K562 (cell line): Measurements from ENCODE around the gene RYR3. TPM values are rescaled to one million over a fixed set of nuclear protein-coding genes. Genes with fewer than 3 reads are reported as not detected.

ENCODE experiments used
- ATAC-seq: fragments of 200-7000 bp; cut with Tn5 transposase; 3 replicates; pipeline ENCODE4 v1.9.1; 2020; ENCODE audit warnings: moderate library complexity
- BruUV-seq: library from RNA; stranded (reverse); fragments of 400-500 nt; replicated peaks from 2 replicates; lab custom pipeline; 2021; lab: Mats Ljungman, UMichigan
- CTCF ChIA-PET: fragments of 300-600 bp; formaldehyde crosslinking; extraction: SDS; loops from one replicate; lab custom pipeline; 2021; ENCODE audit warnings: low intra/inter-chr PET ratio; lab: Yijun Ruan, JAX
- POLR2A ChIA-PET: fragments of 300-600, 350-650 bp; sonication (Branson Sonifier 250); formaldehyde crosslinking; extraction: SDS; loops from one replicate; lab custom pipeline; 2021; ENCODE audit warnings: antibody characterized with exemption, inconsistent platforms; lab: Yijun Ruan, JAX
- DNase-seq, 4 experiments: peaks; one replicate each; pipeline versions ENCODE4 v3.0.0 to v3.0.0-alpha.2; 2011 to 2018; ENCODE audit warnings: low spot score in 3 of 4, mixed read lengths in 3 of 4; ENCODE audit errors: extremely low read depth in 1 of 4
- FAIRE-seq: peaks from 2 replicates; lab custom pipeline; 2011; peaks lifted over from hg19 to GRCh38; lab: Jason Lieb, UNC
- H2AFZ ChIP-seq: 2 replicates; pipeline ENCODE4 v1.6.0; 2011; ENCODE audit warnings: low read depth, low read length, control low read depth, inconsistent platforms
- H3K27ac ChIP-seq: fragments of 200-600 bp; 3 replicates; pipeline ENCODE4 v1.8.0; 2011; ENCODE audit warnings: low read depth, mild to moderate bottlenecking, control low read depth, inconsistent platforms, low read length, moderate library complexity, mixed read lengths; ENCODE audit errors: extremely low read depth
- H3K27me3 ChIP-seq, 2 experiments: fragments of 300-600 bp in 1 of 2; 2 replicates in 1 of 2; 3 replicates in 1 of 2; pipeline versions ENCODE4 v1.6.0 to v1.8.0; 2011; ENCODE audit warnings: inconsistent platforms in 2 of 2, low read length in 2 of 2, mild to moderate bottlenecking in 1 of 2, mixed read lengths in 1 of 2, moderate library complexity in 1 of 2; ENCODE audit not compliant: control insufficient read depth in 2 of 2, insufficient read depth in 2 of 2
- H3K36me3 ChIP-seq: fragments of 300-600 bp; 3 replicates; pipeline ENCODE4 v1.8.0; 2011; ENCODE audit warnings: mild to moderate bottlenecking, low read length, inconsistent platforms; ENCODE audit not compliant: control insufficient read depth, insufficient read depth
- H3K4me1 ChIP-seq, 2 experiments: fragments of 200-600 bp in 1 of 2; replicated peaks in 1 of 2; 2 replicates in 1 of 2; 3 replicates in 1 of 2; pipeline versions ENCODE4 v1.5.1 to v1.8.0; 2011; ENCODE audit warnings: inconsistent platforms in 2 of 2, low read length in 2 of 2, mild to moderate bottlenecking in 1 of 2, mixed read lengths in 1 of 2, moderate library complexity in 1 of 2; ENCODE audit not compliant: control insufficient read depth in 2 of 2, insufficient read depth in 2 of 2
- H3K4me2 ChIP-seq: 2 replicates; pipeline ENCODE4 v1.6.1; 2011; ENCODE audit warnings: low read length, control low read depth, inconsistent platforms, mixed read lengths; ENCODE audit not compliant: insufficient read depth
- H3K4me3 ChIP-seq: fragments of 200-600 bp; sonication (generic), shearing (Covaris generic); 2 replicates; pipeline ENCODE4 v1.5.1; 2016; ENCODE audit warnings: control low read depth, inconsistent platforms
- H3K79me2 ChIP-seq: fragments of 200-600 bp; 3 replicates; pipeline ENCODE4 v1.8.0; 2011; ENCODE audit warnings: low read length, inconsistent platforms; ENCODE audit not compliant: control insufficient read depth, insufficient read depth
- H3K9ac ChIP-seq, 2 experiments: 2 replicates each; pipeline versions ENCODE4 v1.6.0 to v1.6.1; 2011; ENCODE audit warnings: low read depth in 2 of 2, low read length in 2 of 2, control low read depth in 1 of 2, inconsistent platforms in 1 of 2, mild to moderate bottlenecking in 1 of 2, mixed read lengths in 1 of 2; ENCODE audit not compliant: insufficient read depth in 1 of 2
- H3K9me1 ChIP-seq: one replicate; pipeline ENCODE4 v1.6.0; 2011; ENCODE audit warnings: inconsistent platforms, mild to moderate bottlenecking, low read length, moderate library complexity; ENCODE audit not compliant: control insufficient read depth, insufficient read depth
- H3K9me3 ChIP-seq: replicated peaks from 2 replicates; pipeline ENCODE4 v1.5.1; 2011; ENCODE audit warnings: low read depth, low read length, inconsistent platforms; ENCODE audit not compliant: control insufficient read depth, insufficient read depth
- H4K20me1 ChIP-seq: replicated peaks from 2 replicates; pipeline ENCODE4 v1.6.1; 2011; ENCODE audit warnings: low read length, inconsistent platforms, mixed read lengths; ENCODE audit not compliant: control insufficient read depth, insufficient read depth
- C11orf30 ChIP-seq: fragments of 450-650 bp; IDR thresholded peaks from 2 replicates; pipeline ENCODE4 v1.6.1; 2016; ENCODE audit warnings: low read depth, mild to moderate bottlenecking
- E2F8 ChIP-seq: fragments of 450-650 bp; IDR thresholded peaks from 2 replicates; pipeline ENCODE4 v1.7.1; 2018; ENCODE audit warnings: mild to moderate bottlenecking, low read depth; ENCODE audit not compliant: partially characterized antibody
- FOSL1 ChIP-seq: fragments of 200-800 bp; sonication (Bioruptor generic); conservative IDR thresholded peaks from 2 replicates; pipeline ENCODE4 v1.6.1; 2016; ENCODE audit warnings: missing genetic modification characterization, missing compliant biosample characterization
- PCBP2 ChIP-seq: fragments of 200-400 bp; formaldehyde crosslinking; IDR thresholded peaks from 2 replicates; pipeline ENCODE4 v1.6.1; 2018; ENCODE audit warnings: low read length, low read depth, mild to moderate bottlenecking, moderate library complexity; ENCODE audit not compliant: poor library complexity, severe bottlenecking
- RBM25 ChIP-seq: fragments of 200-400 bp; formaldehyde crosslinking; IDR thresholded peaks from 2 replicates; pipeline ENCODE4 v1.6.1; 2018; ENCODE audit warnings: low read length, low read depth, moderate library complexity; ENCODE audit not compliant: severe bottlenecking
- SRF ChIP-seq, 2 experiments: fragments of 250-450, 450-650 bp in 1 of 2; sonication (Bioruptor Pico) in 1 of 2; sonication (generic) in 1 of 2; formaldehyde crosslinking; IDR thresholded peaks; 2 replicates each; pipeline versions ENCODE4 v1.5.0 to v1.5.1; 2020 to 2022; ENCODE audit warnings: mild to moderate bottlenecking in 1 of 2, missing genetic modification reagents in 1 of 2
- ZNF431 ChIP-seq: sonication (generic); formaldehyde crosslinking; IDR thresholded peaks from 2 replicates; pipeline ENCODE4 v1.8.0; 2022; ENCODE audit warnings: mild to moderate bottlenecking, missing genetic modification reagents
- WGBS: fragments of 100-300 bp; shearing (Covaris generic); methylation state at CpG from one replicate; pipeline ENCODE4 v1.1.6; 2016; ENCODE audit warnings: low coverage, mixed read lengths; ENCODE audit not compliant: insufficient coverage; ENCODE audit errors: missing lambda C conversion rate; 5-methylcytosine and 5-hydroxymethylcytosine counted together
- in situ Hi-C: fragments of 300-500 bp; cut with MboI; formaldehyde crosslinking; loops from 4 replicates; pipeline ENCODE4 v1.15.0; 2018; ENCODE audit warnings: inconsistent platforms, mixed read lengths
- intact Hi-C: fragments of 100-400 bp; cut with micrococcal nuclease; formaldehyde crosslinking; loops from 2 replicates; pipeline ENCODE4 v1.14.2; 2022
- polyA plus RNA-seq, 8 experiments: library from polyadenylated mRNA; depleted of rRNA in 4 of 8; stranded (reverse) in 5 of 8; unstranded in 3 of 8; fragments of >200 nt; fragmentation: Nextera tagmentation in 2 of 8; fragmentation: Illumina TruSeq in 1 of 8; extraction: Ambion mirVana in 2 of 8; extraction: Trizol in 1 of 8; gene quantifications; 2 replicates each; pipeline versions ENCODE4 v1.2.1 to v1.2.3, GENCODE V29; 2011 to 2014; ENCODE audit warnings: inconsistent platforms in 1 of 8, missing spikeins in 1 of 8
- total RNA-seq, 7 experiments: library from RNA; depleted of rRNA in 6 of 7; stranded (reverse); fragments of >200 nt in 6 of 7; fragmentation: Illumina TruSeq in 2 of 7; extraction: Trizol in 2 of 7; gene quantifications; 2 replicates each; pipeline versions ENCODE4 v1.2.1 to v1.2.3, GENCODE V29; 2011 to 2021; ENCODE audit warnings: low replicate concordance in 1 of 7

RYR3 gene
- total and polyA plus RNA-seq, 9 of the 15 experiments (the other 6 are each of a cell fraction or from before 2014, with no cell fraction given) = 0.04 TPM; not detected in 8

- H3K4me1 ChIP-seq = no peaks in the 10 kb centered on the region
- no peak overlapping the region for H3K4me2 ChIP-seq
- BruUV-seq = no TSS peak
- no peak overlapping the region for H3K4me3 ChIP-seq
- FAIRE-seq (no peak), DNase-seq (no peak), ATAC-seq (no peak)
- no peaks in the 10 kb centered on the region for H3K9me3 ChIP-seq
- no peak for TF ChIP-seq ZNF431 (CRISPR knock-in tag)
- no peak for TF ChIP-seq PCBP2
- TF ChIP-seq FOSL1 (tag) = no peak
- H3K9ac ChIP-seq = no peak overlapping the region
- H3K9me1 ChIP-seq = no peaks in the 10 kb centered on the region
- no peaks in the 10 kb centered on the region for H4K20me1 ChIP-seq
- no peak overlapping the region for H3K27ac ChIP-seq
- in situ Hi-C loops = no loop called here
- intact Hi-C loops = no loop called here
- CTCF ChIA-PET = no interaction called here
- no peak overlapping the region for H2AFZ ChIP-seq
- POLR2A ChIA-PET = no interaction called here
- H3K36me3 ChIP-seq = no peaks in the 10 kb centered on the region
- 0% methylated on average over 3 of the region's 3 CpGs for WGBS
- H3K79me2 ChIP-seq = no peaks in the 10 kb centered on the region
- no peaks in the 10 kb centered on the region; a peak in 2 of 5 replicates for H3K27me3 ChIP-seq
These were observed 73.5 kb downstream of the RYR3 start for GRCh38 chr15:33384307-33384706.

- POLR2A ChIA-PET = no interaction called here
- intact Hi-C loops (no loop called here), in situ Hi-C loops (no loop called here)
- Histone ChIP-seq H3K36me3 (no peaks in the 10 kb centered on the region), H3K27me3 (no peaks in the 10 kb centered on the region; a peak in 4 of 5 replicates), H3K4me2 (no peak overlapping the region), H3K79me2 (no peaks in the 10 kb centered on the region), H3K27ac (no peak overlapping the region), H3K4me3 (no peak overlapping the region), H3K9ac (no peak overlapping the region), H3K4me1 (no peaks in the 10 kb centered on the region), H2AFZ (no peak overlapping the region), H3K9me3 (no peaks in the 10 kb centered on the region), H4K20me1 (no peaks in the 10 kb centered on the region), H3K9me1 (no peaks in the 10 kb centered on the region)
- CTCF ChIA-PET = no interaction called here
- ATAC-seq (no peak), DNase-seq (no peak), FAIRE-seq (no peak)
- WGBS = 0% methylated on average over 3 of the region's 3 CpGs
- BruUV-seq = no TSS peak
- TF ChIP-seq RBM25 (no peak), SRF (CRISPR knock-in tag; IDR thresholded peaks at IDR 0.05) (no peak), C11orf30 (no peak), E2F8 (no peak)
These were observed 81.7 kb downstream of the RYR3 start for GRCh38 chr15:33392453-33392852.
